Measurements from ENCODE around the gene GHRHR.

Gene GHRHR

DNA sequence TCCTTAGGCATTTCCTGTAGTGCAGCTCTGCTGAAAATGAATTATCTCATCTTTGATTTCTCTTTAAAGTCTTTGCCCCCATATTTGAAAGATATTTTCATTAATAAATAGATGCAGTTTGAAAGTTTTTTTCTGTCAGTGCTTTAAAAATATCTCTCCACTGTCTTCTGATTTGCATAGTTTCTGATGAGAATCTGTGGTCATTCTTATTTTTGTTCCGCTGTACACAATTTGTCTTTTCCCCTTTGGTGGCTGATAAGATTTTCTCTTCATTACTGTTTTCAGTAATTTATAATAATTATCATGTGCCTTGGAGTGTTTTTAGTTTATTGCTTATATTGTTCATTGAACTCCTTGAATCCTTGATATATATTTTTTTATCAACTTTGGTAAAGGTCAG, 7.0 kb upstream of the GHRHR start:
- no peak overlapping the region for H3K4me3 ChIP-seq (ENCODE audit: low read depth, low read length)
- no peak for DNase-seq (ENCODE audit: low read depth)
- TF ChIP-seq, protein P1, sequence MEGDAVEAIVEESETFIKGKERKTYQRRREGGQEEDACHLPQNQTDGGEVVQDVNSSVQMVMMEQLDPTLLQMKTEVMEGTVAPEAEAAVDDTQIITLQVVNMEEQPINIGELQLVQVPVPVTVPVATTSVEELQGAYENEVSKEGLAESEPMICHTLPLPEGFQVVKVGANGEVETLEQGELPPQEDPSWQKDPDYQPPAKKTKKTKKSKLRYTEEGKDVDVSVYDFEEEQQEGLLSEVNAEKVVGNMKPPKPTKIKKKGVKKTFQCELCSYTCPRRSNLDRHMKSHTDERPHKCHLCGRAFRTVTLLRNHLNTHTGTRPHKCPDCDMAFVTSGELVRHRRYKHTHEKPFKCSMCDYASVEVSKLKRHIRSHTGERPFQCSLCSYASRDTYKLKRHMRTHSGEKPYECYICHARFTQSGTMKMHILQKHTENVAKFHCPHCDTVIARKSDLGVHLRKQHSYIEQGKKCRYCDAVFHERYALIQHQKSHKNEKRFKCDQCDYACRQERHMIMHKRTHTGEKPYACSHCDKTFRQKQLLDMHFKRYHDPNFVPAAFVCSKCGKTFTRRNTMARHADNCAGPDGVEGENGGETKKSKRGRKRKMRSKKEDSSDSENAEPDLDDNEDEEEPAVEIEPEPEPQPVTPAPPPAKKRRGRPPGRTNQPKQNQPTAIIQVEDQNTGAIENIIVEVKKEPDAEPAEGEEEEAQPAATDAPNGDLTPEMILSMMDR (IDR thresholded peaks at IDR 0.05; ENCODE audit: insufficient read depth, low read depth, low read length, missing control alignments), result no peak

DNA sequence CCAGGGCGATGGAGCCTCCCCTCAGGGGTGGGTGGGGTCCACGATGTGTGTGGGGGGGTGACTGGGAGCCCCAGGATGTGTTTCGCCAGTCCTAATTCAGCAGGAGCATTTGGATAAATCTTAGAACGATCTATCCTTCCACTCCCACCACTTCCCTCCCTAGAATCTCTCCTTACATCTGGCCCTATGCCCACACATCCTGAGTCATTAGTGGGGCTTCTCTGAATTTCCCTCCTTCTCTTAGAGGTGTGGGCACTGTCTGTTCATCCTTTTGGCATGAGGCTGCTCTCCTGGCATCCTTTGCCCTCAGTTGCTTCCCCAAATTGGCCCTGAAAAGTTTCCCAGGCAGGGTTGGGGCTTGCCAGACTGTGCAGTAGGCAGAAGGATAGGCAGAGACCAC, 1.6 kb downstream of the GHRHR start:
- no peak overlapping the region for H3K4me3 ChIP-seq (ENCODE audit: low read depth, low read length)
- DNase-seq (ENCODE audit: low read depth), result no peak
- TF ChIP-seq, protein P1 (IDR thresholded peaks at IDR 0.05; ENCODE audit: insufficient read depth, low read depth, low read length, missing control alignments), result no peak

DNA sequence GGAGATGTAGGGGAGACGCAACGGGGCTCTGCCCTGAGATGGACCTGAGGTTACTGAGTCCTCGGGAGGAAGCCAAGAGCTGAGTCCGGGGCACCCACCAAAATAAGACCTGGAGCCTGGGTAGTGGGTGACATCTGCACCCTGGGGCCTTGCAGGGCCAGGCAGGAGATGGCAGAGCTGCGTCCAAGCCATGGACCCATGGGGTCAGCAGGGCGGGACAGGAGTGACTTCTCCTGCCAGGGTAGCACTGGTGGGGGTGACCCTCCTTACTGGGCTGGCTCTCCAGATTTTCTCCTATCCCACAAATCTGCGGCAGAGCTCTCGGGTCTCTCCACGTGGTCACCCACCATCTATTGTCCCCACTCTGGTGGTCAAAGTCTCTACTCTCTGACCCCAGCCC, 2.1 kb downstream of the GHRHR start:
- TF ChIP-seq, protein P1 (IDR thresholded peaks at IDR 0.05; ENCODE audit: insufficient read depth, low read depth, low read length, missing control alignments), result no peak
- no peak overlapping the region for H3K4me3 ChIP-seq (ENCODE audit: low read depth, low read length)
- no peak for DNase-seq (ENCODE audit: low read depth)

DNA sequence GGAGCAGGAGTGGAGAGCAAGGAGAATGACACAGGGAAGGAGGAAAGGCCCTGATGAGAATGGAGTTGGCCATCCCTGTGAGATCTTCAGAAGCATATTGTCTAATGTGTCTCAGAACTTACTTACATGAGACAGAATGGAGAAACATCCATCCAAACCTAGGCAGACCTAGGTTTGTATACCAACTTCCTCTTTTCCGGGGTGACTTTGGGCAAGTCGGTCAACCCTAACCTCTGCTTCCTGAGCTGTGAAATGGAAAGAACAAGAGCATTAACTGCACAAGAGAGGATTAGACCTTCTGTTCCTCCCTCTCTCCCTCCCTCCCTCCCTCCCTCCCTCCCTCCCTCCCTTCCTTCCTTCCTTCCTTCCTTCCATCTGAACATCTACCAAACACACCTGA, 4.5 kb downstream of the GHRHR start:
- TF ChIP-seq, protein P1 (IDR thresholded peaks at IDR 0.05; ENCODE audit: insufficient read depth, low read depth, low read length, missing control alignments), result no peak
- DNase-seq (ENCODE audit: low read depth), result no peak

DNA sequence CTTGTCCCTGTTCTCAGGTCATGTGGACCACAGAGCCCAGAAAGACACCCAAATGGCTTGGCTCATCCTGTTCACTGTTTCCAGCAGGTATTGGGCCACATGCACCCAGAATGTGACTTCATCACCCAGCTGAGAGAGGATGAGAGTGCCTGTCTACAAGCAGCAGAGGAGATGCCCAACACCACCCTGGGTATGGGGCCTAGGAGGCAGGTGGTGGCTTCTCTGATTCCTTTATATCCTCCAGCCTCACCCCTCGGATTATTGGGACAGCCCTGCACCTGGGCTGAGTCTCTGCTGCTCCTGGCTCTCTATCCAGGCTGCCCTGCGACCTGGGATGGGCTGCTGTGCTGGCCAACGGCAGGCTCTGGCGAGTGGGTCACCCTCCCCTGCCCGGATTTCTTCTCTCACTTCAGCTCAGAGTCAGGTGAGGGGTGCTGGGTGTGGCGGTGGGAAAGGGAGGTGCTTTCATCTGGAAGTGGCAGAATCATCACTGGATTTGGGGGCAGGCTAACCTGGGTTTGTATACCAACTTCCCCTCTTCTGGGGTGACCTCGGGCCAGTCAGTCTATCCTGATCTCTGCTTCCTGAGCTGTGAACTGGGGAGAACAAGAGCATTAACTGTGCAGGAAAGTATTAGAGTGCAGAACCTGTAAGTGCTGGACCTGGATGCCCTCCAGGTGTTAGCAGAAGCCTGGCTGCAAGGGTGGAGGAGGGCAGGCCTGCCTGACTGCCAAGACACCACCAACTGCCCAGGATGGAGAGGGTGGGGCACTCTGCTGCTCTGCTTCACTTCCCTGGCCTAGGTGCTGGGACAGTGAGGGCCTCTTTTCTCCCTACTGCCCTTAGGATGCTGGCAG, 5.2 kb downstream of the GHRHR start:
- no peak for DNase-seq (ENCODE audit: low read depth)
- H3K4me3 ChIP-seq (ENCODE audit: low read depth, low read length), result no peak overlapping the region

More for the DNA sequence above, 4.5 kb downstream of the GHRHR start:
- H3K4me3 ChIP-seq (ENCODE audit: low read depth, low read length), result no peak overlapping the region

DNA sequence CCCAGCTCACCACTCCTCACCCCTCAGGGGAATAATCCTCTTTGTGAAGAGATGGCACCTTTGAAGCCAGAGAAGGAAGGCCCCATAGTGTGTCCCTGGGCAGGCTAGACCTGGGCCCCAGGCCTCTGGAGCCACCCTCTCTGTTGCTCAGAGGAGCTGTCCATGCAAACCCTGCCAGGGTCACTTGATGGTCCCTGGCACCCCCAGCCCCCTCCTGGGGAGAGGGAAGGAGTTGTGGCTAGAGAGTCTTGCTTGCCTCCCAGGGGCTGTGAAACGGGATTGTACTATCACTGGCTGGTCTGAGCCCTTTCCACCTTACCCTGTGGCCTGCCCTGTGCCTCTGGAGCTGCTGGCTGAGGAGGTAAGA, 5.8 kb downstream of the GHRHR start:
- H3K4me3 ChIP-seq (ENCODE audit: low read depth, low read length), result no peak overlapping the region
- TF ChIP-seq, protein P1 (IDR thresholded peaks at IDR 0.05; ENCODE audit: insufficient read depth, low read depth, low read length, missing control alignments), result no peak
- no peak for DNase-seq (ENCODE audit: low read depth)

More for the DNA sequence above, 5.2 kb downstream of the GHRHR start:
- TF ChIP-seq, protein P1 (IDR thresholded peaks at IDR 0.05; ENCODE audit: insufficient read depth, low read depth, low read length, missing control alignments), result no peak

DNA sequence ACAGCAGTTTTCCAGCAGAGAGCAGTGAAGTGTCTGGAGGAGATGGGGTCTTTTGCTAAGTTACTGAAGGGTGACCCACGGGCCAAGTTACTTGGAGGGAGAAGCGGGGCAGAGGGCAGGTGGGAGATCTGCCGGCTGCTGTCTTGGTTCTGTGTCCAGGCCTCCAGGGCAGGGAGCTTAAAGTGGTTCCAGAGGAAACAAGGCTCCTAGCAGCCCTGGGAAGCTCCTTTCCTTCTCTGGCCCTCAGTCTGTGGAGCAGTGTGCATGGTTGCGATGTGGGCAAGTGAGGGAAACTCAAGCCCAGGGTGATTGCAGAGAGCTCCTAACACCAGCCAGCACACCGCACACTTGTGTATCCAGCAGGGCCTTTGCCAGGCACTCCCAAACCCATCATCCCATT, 6.3 kb downstream of the GHRHR start:
- TF ChIP-seq, protein P1 (IDR thresholded peaks at IDR 0.05; ENCODE audit: insufficient read depth, low read depth, low read length, missing control alignments), result no peak
- H3K4me3 ChIP-seq (ENCODE audit: low read depth, low read length), result no peak overlapping the region
- DNase-seq (ENCODE audit: low read depth), result no peak
